C1 segment of cervical spinal cord (tissue), 14 donors: ENCODE measurements around the gene CDK17.
A peak's percentile ranks its signal among the peaks of the same experiment; 100 is the strongest.
"Not testable (repeated sequence)": the region's sequence is repeated elsewhere in the genome, so short reads cannot be mapped to it uniquely, and the experiment has no call there.

Experiments
- DNase-seq, 14 donors: peaks; one replicate each; lab custom pipeline; 2025; lab: John Stamatoyannopoulos, UW

Gene CDK17

DNA sequence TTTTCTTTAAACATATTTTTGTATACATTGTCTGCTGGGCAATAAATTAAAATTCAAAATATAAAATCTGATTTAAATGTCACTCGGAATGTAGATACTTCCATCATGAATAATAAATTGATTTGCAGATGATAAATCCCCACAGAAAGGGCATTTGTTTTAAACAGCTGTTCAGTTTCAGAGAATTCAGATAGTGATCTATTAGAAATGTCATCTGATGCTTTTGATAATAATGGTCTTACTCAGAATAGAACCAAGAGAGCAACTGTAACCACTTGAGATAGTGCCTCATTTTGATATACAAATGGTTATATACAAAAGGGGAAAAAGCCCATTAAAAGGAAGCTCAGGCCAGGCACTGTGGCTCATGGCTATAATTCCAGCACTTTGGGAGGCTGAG is 43.4 kb downstream of the CDK17 start:
- no peak for DNase-seq

DNA sequence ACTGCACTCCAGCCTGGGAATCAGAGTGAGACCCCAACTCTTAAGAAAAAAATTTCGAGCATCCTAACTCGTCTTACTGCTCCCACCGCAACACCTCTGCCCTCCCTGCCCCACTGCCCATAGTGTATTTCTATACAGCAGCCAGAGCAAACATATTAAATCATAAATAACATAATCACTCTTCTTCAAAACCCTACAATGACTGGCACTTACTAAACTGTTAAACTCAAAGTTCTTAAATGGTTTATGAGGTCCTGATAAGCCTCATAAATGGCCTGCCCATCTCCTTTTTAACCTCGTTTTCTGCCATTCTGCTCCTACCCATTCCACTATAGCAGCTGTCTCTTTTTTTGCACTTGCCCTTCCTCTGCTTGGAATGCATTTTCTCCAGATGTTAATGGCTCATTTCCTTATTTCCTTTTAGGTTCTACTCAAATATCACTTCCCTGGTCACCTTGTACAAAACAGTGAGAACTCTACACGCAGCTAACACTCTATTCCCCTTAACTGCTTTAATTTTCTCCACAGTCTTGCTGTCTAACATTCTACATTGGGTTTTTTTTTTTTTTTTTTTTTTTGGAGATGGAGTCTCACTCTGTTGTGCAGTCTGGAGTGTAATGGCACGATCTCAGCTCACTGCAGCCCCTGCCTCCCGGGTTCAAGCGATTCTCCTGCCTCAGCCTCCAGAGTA is 45.2 kb downstream of the CDK17 start:
- DNase-seq, result no peak

GRCh38 chr12:96354326-96354725 is 45.9 kb downstream of the CDK17 start:
- no peak for DNase-seq

GRCh38 chr12:96352161-96352835 is 47.9 kb downstream of the CDK17 start:
- DNase-seq, result peak in 2 of 14 donors; percentile 13 to 17

DNA sequence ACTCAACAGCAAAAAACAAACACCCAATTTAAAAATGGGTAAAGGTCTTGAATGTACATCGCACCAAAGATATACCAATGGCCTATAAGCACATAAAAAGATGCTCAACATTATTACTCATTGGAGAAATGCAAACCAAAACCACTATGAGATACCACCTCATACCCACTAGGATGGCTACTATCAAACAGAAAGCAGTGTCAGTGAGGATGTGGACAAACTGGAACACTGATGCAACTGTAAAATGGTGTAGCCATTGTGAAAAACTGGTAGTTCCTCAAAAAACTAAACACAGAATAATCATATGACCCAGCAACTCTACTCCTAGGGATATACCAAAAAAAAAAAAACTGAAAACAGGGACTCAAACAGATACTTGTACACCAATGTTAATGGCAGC is 49.3 kb downstream of the CDK17 start:
- no peak for DNase-seq

- DNase-seq, result peak in 1 of 14 donors; percentile 6
Observed at GRCh38 chr12:96347130-96347699, 53.0 kb downstream of the CDK17 start.

- not testable (repeated sequence) for DNase-seq
Observed at GRCh38 chr12:96346716-96347115, 53.5 kb downstream of the CDK17 start.

GRCh38 chr12:96344124-96344695 is 56.0 kb downstream of the CDK17 start:
- no peak for DNase-seq

- DNase-seq, result no peak
Observed at GRCh38 chr12:96343347-96343954, 56.8 kb downstream of the CDK17 start.

DNA sequence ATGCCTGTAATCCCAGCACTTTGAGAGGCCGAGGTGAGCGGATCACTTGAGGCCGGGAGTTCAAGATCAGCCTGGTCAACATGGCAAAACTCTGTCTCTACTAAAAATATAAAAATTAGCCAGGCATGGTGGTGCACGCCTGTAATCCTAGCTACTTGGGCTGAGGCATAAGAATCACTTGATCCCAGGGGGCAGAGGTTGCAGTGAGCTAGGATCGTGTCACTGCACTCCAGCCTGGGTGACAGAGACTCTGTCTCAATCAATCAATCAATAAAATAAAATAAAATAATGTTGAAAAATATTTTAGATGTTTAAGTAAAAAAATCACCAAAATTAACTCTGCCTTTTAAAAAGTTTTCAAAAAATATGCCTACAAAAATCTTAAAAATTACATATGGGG is 60.6 kb downstream of the CDK17 start:
- DNase-seq, result not testable (repeated sequence)

DNA sequence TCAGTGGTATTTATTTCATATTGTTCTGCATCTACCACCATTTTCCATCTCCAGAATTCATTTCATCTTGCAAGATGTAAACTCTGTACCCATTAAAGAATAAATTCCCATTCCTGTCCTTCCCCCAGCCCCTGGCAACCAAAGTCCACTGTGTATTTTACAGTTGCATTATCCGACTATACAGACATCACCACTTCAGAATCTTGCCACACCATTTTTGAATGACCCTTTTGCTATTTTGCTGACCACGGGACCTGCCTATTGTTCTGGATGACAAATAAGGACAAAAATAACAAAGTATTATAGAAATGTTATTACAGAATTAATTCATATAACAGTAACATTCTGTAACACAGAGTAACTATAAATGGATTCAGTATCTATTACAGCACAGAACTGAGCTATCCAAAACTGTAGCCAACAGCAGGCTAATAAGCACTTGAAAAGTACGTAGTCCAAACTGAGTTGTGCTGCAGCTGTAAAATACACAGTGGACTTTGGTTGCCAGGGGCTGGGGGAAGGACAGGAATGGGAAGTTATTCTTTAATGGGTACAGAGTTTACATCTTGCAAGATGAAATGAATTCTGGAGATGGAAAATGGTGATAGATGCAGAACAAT is 61.3 kb downstream of the CDK17 start:
- no peak for DNase-seq

DNA sequence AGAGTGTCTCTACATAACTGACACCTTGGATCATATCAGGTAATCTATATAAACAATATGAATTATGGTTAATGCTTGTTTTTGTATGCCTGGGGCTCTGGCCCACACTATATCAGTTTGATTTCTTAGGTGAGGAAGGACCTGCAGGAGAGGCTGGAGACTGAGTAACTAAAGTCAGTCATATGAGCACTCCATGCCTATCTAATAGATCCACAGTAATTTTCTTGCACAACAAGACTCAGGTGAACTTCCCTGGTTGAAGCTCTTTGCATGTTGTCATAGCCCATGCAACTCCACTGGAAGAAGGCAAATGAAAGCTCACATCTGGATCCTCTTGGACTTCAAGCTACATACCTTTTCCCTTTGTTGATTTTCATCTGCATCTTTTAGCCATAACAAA is 62.3 kb downstream of the CDK17 start:
- DNase-seq, result no peak

DNA sequence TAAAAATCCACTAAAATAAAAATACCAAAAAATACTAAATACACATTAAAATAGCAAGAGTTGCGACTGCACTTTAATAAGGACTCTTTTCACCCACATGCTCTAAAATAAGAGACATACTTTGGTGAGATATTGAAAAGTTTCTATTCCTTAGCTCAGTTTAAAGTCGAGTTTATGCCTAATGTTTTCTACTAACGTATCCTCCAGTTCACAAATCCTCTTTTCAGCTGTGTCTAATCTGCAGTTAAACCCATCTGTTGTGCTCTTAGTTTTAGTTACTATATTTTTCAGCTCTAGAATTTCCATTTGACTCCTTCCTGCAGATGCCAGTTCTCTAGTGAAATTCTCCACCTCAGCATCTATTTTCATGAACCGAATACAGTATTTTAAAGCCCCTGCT is 63.8 kb downstream of the CDK17 start:
- no peak for DNase-seq

GRCh38 chr12:96335270-96335669 is 65.0 kb downstream of the CDK17 start:
- DNase-seq, result no peak

DNA sequence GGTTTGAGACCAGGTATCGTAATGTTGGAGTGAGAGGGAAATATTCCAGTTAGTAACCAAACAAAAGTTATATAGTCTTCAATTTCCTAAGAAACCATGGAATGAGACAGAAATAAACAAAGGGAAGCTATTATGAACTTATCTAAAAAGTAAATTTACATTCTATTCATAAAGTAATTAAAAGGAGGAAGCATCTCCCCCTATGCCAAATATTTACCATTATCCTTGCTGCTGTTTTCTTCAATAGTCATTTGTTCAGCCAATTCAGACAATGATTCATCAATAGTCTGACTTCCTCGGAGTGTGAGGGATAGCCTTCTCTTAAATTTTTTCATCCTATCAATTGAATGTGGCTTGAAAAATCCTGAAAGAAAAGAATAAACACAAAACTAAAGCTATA is 65.7 kb downstream of the CDK17 start:
- no peak for DNase-seq

GRCh38 chr12:96329545-96329944 is 70.7 kb downstream of the CDK17 start:
- DNase-seq, result no peak

GRCh38 chr12:96329018-96329417 is 71.2 kb downstream of the CDK17 start:
- DNase-seq, result no peak

DNA sequence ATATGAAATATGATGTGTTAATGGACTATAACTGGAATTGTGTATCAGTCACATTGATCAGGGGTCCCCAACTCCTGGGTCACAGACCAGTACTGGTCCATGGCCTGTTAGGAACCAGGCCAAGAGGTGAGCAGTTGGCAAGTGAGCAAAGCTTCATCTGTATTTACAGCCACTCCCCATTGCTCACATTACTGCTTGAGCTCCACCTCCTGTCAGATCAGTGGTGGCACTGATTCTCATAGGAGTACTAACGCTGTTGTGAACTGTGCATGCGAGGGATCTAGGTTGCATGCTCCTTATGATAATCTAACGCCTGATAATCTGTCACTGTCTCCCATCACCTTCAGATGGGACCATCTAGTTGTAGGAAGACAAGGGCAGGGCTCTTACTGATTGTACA is 72.3 kb downstream of the CDK17 start:
- DNase-seq, result no peak

GRCh38 chr12:96327346-96327745 is 72.9 kb downstream of the CDK17 start:
- DNase-seq, result no peak

GRCh38 chr12:96326628-96327227 is 73.5 kb downstream of the CDK17 start:
- no peak for DNase-seq

- no peak for DNase-seq
Observed at GRCh38 chr12:96323906-96324305, 76.3 kb downstream of the CDK17 start.
